Measurements from ENCODE around the gene SH3RF1.

GRCh38 chr4:169133932-169134331 lies 136.8 kb downstream of the SH3RF1 start:
- TF ChIP-seq, protein P1, sequence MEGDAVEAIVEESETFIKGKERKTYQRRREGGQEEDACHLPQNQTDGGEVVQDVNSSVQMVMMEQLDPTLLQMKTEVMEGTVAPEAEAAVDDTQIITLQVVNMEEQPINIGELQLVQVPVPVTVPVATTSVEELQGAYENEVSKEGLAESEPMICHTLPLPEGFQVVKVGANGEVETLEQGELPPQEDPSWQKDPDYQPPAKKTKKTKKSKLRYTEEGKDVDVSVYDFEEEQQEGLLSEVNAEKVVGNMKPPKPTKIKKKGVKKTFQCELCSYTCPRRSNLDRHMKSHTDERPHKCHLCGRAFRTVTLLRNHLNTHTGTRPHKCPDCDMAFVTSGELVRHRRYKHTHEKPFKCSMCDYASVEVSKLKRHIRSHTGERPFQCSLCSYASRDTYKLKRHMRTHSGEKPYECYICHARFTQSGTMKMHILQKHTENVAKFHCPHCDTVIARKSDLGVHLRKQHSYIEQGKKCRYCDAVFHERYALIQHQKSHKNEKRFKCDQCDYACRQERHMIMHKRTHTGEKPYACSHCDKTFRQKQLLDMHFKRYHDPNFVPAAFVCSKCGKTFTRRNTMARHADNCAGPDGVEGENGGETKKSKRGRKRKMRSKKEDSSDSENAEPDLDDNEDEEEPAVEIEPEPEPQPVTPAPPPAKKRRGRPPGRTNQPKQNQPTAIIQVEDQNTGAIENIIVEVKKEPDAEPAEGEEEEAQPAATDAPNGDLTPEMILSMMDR (IDR thresholded peaks at IDR 0.05 in 2 of 3, conservative IDR thresholded peaks at IDR 0.05 in 1 of 3; ENCODE audit: borderline replicate concordance in 1 of 3, insufficient read depth in 1 of 3, low read depth in 2 of 3, low read length in 2 of 3): no peak
- no peak for TF ChIP-seq EZH2 (IDR thresholded peaks at IDR 0.05)
- TF ChIP-seq EZH2phosphoT487 (IDR thresholded peaks at IDR 0.05; ENCODE audit: borderline replicate concordance): no peak
- TF ChIP-seq, protein P2, sequence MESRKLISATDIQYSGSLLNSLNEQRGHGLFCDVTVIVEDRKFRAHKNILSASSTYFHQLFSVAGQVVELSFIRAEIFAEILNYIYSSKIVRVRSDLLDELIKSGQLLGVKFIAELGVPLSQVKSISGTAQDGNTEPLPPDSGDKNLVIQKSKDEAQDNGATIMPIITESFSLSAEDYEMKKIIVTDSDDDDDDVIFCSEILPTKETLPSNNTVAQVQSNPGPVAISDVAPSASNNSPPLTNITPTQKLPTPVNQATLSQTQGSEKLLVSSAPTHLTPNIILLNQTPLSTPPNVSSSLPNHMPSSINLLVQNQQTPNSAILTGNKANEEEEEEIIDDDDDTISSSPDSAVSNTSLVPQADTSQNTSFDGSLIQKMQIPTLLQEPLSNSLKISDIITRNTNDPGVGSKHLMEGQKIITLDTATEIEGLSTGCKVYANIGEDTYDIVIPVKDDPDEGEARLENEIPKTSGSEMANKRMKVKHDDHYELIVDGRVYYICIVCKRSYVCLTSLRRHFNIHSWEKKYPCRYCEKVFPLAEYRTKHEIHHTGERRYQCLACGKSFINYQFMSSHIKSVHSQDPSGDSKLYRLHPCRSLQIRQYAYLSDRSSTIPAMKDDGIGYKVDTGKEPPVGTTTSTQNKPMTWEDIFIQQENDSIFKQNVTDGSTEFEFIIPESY (IDR thresholded peaks at IDR 0.05; ENCODE audit: extremely low read depth, insufficient replicate concordance, low read length): no peak
- no peak for TF ChIP-seq POLR2A (IDR thresholded peaks at IDR 0.05; ENCODE audit: borderline replicate concordance, extremely low read depth, insufficient read depth, insufficient read length)
